CD4-positive, alpha-beta memory T cell (primary cell): ENCODE data around the gene FNDC3B. TPM values are rescaled to one million over a fixed set of nuclear protein-coding genes. Genes with fewer than 3 reads are reported as not detected.
"Not testable (repeated sequence)": the region's sequence is repeated elsewhere in the genome, so short reads cannot be mapped to it uniquely, and the experiment has no call there.

Experiments used
- CTCF ChIA-PET: fragments of 350-600 bp; sonication (Branson Sonifier 250); formaldehyde crosslinking; loops from one replicate; lab custom pipeline; 2021; ENCODE audit warnings: inconsistent platforms; ENCODE audit not compliant: partially characterized antibody; lab: Charles Lee
- POLR2A ChIA-PET: fragments of 350-600 bp; sonication (Branson Sonifier 250); formaldehyde crosslinking; loops from one replicate; lab custom pipeline; 2021; ENCODE audit not compliant: partially characterized antibody; lab: Charles Lee
- DNase-seq, 5 donors: peaks; one replicate each; pipeline versions ENCODE4 v3.0.0 to v3.0.0-alpha.2; 2020 to 2022; ENCODE audit warnings: mixed read lengths in 1 of 5
- H3K27ac ChIP-seq: one replicate; pipeline ENCODE4 v1.7.0; 2013; ENCODE audit warnings: low read depth, low read length
- H3K27me3 ChIP-seq: 2 replicates; pipeline ENCODE4 v1.7.0; 2013; ENCODE audit warnings: mild to moderate bottlenecking, low read length, moderate library complexity; ENCODE audit not compliant: insufficient read depth
- H3K36me3 ChIP-seq: 2 replicates; pipeline ENCODE4 v1.7.0; 2013; ENCODE audit warnings: mild to moderate bottlenecking, low read length, moderate library complexity; ENCODE audit not compliant: insufficient read depth
- H3K4me1 ChIP-seq: 2 replicates; pipeline ENCODE4 v1.7.0; 2013; ENCODE audit warnings: mild to moderate bottlenecking, low read length, moderate library complexity; ENCODE audit not compliant: insufficient read depth
- H3K4me3 ChIP-seq, 2 donors: one replicate each; pipeline ENCODE4 v1.7.0; 2013; ENCODE audit warnings: low read length in 2 of 2, mild to moderate bottlenecking in 1 of 2
- H3K9me3 ChIP-seq, 2 donors: one replicate each; pipeline ENCODE4 v1.7.0; 2013; ENCODE audit warnings: low read length in 2 of 2, control low read depth in 1 of 2; ENCODE audit not compliant: control insufficient read depth in 1 of 2
- H3K27ac Mint-ChIP-seq, 7 donors: one replicate each; pipeline ENCODE4 v1.8.0; 2020 to 2021; ENCODE audit warnings: mixed read lengths in 7 of 7, mild to moderate bottlenecking in 6 of 7, inconsistent platforms in 3 of 7, moderate library complexity in 3 of 7
- H3K27me3 Mint-ChIP-seq, 2 donors: one replicate each; pipeline ENCODE4 v1.8.0; 2020 to 2021; ENCODE audit warnings: mixed read lengths in 2 of 2
- H3K36me3 Mint-ChIP-seq, 2 donors: one replicate each; pipeline ENCODE4 v1.8.0; 2020 to 2021; ENCODE audit warnings: mixed read lengths in 2 of 2, inconsistent platforms in 1 of 2, mild to moderate bottlenecking in 1 of 2
- H3K4me1 Mint-ChIP-seq, 4 donors: one replicate each; pipeline ENCODE4 v1.8.0; 2020 to 2021; ENCODE audit warnings: mixed read lengths in 4 of 4, mild to moderate bottlenecking in 1 of 4
- H3K4me3 Mint-ChIP-seq, 8 donors: one replicate each; pipeline ENCODE4 v1.8.0; 2020 to 2021; ENCODE audit warnings: mixed read lengths in 8 of 8, mild to moderate bottlenecking in 7 of 8, moderate library complexity in 6 of 8, inconsistent platforms in 3 of 8
- H3K9me3 Mint-ChIP-seq, 8 donors: one replicate each; pipeline ENCODE4 v1.8.0; 2020 to 2021; ENCODE audit warnings: mixed read lengths in 8 of 8, mild to moderate bottlenecking in 5 of 8, inconsistent platforms in 3 of 8, moderate library complexity in 1 of 8
- intact Hi-C: fragments of 100-400 bp; cut with micrococcal nuclease; formaldehyde crosslinking; loops from one replicate; pipeline ENCODE4 v1.15.1; 2023
- polyA plus RNA-seq, 2 donors: library from polyadenylated mRNA; unstranded; fragments of 300-500 nt; fragmentation: Illumina TruSeq; gene quantifications; one replicate each; pipeline ENCODE4 v1.2.3, GENCODE V29; 2021
- total RNA-seq, 2 experiments: library from RNA; stranded (reverse); gene quantifications; one replicate each; pipeline ENCODE4 v1.2.3, GENCODE V29; 2021

The FNDC3B gene
- total RNA-seq, result 10 to 100 TPM; 18.0 to 18.2 TPM
- 10 to 100 TPM; 10.9 to 11.6 TPM for polyA plus RNA-seq

DNA sequence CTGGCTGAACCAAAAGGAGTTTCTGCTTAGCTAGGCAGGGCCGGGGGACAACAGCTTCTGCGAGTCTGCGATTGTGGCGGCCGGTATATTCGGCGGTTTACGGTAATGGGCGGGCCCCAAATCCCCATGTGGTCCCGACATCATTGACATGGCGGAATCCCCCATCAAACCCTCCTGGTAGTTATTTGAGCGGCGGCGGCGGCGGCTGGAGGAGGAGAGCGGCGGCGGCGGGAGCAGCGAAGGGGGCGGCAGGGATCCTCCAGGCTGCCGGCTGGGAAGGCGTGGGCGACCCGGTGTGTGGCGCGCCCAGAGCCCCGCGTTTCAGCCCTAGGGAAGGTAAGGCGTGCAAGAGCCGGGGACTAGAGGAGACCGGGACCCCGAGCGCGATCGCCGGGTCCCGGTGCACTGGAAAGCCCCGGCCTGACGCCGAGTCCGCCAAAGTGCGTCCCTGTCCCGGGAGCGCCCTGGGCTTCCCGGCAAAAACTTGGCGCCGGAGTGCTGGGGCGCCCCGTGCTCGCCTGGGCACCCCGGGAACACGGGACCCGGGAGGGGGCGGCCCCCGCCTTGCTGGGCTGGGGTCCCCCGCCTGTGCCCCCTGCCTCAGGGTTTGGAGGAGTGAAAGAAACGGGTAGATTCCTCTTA is at the start of gene FNDC3B:
FNDC3B (plus strand) TSS at position 143 of the 642 bp plus-strand sequence. CDS start 72,902 bp downstream, outside the sequence.
- peak within 1 kb of the TSS; percentile 94 to 99 (median 96) for H3K27ac Mint-ChIP-seq
- H3K27me3 Mint-ChIP-seq, result no peaks in the 10 kb centered on the region
- H3K4me3 Mint-ChIP-seq, result peak within 1 kb of the TSS; percentile 94 to 99 (median 97)
- peaks cover 0 to 5% of the 10 kb centered on the region in 2 donors for H3K36me3 Mint-ChIP-seq
- intact Hi-C loops, result loop anchor here (1.0 to 2.0 kb wide), 6 partner anchors 63 to 711 kb away; partner anchors contain the start of gene ECT2
- H3K4me1 Mint-ChIP-seq, result peaks cover 25 to 58% (median 37%) of the 10 kb centered on the region in 4 donors
- peak within 1 kb of the TSS; percentile 92 for H3K27ac ChIP-seq
- ChIA-PET CTCF (interaction anchor here (0.6 to 7.3 kb wide), 8 partner anchors 12 to 301 kb away, joined by 3 to 82 read pairs (median 8); no protein-coding TSS in a partner anchor), POLR2A (interaction anchor here (0.8 to 1.9 kb wide), 4 partner anchors 64 to 293 kb away, joined by 3 to 10 read pairs (median 3); no protein-coding TSS in a partner anchor)
- H3K9me3 Mint-ChIP-seq, result no peaks in the 10 kb centered on the region
- peak within 1 kb of the TSS; percentile 61 to 62 for H3K4me3 ChIP-seq
- H3K9me3 ChIP-seq, result no peaks in the 10 kb centered on the region
- H3K27me3 ChIP-seq, result no peaks in the 10 kb centered on the region
- peaks cover 29% of the 10 kb centered on the region for H3K4me1 ChIP-seq
- no peaks in the 10 kb centered on the region for H3K36me3 ChIP-seq
- DNase-seq, result peak; percentile 90 to 93 (median 91)

DNA sequence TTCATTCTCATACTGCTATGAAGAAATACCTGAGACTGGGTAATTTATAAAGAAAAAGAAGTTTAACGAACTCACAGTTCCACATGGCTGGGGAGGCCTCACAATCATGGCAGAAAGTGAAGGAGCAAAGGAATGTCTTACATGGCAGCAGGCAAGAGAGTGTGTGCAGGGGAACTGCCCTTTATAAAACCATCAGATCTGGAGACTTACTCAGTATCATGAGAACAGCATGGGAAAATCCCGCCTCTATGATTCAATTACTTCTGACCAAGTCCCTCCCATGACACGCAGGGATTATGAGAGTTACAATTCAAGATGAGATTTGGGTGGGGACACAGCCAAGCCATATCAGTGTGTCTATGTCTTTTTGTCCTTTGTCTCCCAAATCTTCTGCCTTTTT is 49.1 kb upstream of the FNDC3B start:
- H3K4me3 Mint-ChIP-seq, H3K4me1 Mint-ChIP-seq, H3K9me3 ChIP-seq, H3K9me3 Mint-ChIP-seq, POLR2A ChIA-PET, H3K27ac Mint-ChIP-seq, H3K36me3 ChIP-seq, H3K4me3 ChIP-seq, CTCF ChIA-PET, H3K27me3 ChIP-seq, H3K27ac ChIP-seq, H3K36me3 Mint-ChIP-seq, H3K4me1 ChIP-seq, DNase-seq, intact Hi-C loops: not testable (repeated sequence)
- peaks cover 11% of the 10 kb centered on the region in 2 donors for H3K27me3 Mint-ChIP-seq

DNA sequence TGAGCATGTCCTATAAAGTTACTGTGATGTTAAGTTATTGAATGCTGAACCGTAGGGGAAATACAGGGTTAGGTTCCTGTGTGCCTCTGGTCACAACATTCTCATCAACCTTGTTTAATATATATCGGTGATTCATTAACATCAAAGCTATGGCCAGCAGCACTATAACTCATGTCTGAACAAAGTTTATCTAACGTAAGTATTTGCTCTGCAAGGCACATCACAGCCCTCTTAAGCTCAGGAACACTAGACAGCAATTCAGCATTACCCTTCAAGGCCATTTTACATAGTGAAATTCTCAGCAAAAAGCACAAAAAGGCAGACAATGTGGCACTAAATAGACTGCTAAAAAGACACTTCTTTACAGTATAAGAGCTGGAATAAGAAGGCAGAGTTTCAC is 48.2 kb upstream of the FNDC3B start:
- Histone ChIP-seq H3K27ac (no peak overlapping the region), H3K36me3 (no peaks in the 10 kb centered on the region), H3K9me3 (no peaks in the 10 kb centered on the region), H3K4me1 (no peaks in the 10 kb centered on the region), H3K27me3 (no peaks in the 10 kb centered on the region), H3K4me3 (no peak overlapping the region)
- Mint-ChIP-seq H3K9me3 (peaks cover 0 to 4% (median under 1%) of the 10 kb centered on the region in 8 donors), H3K27me3 (peaks cover 9 to 12% of the 10 kb centered on the region in 2 donors), H3K4me1 (peaks cover 0 to 2% (median under 1%) of the 10 kb centered on the region in 4 donors), H3K4me3 (no peak overlapping the region), H3K36me3 (peaks cover 0 to 4% of the 10 kb centered on the region in 2 donors), H3K27ac (no peak overlapping the region)
- intact Hi-C loops, result no loop called here
- POLR2A ChIA-PET, result no interaction called here
- CTCF ChIA-PET, result no interaction called here
- no peak for DNase-seq

DNA sequence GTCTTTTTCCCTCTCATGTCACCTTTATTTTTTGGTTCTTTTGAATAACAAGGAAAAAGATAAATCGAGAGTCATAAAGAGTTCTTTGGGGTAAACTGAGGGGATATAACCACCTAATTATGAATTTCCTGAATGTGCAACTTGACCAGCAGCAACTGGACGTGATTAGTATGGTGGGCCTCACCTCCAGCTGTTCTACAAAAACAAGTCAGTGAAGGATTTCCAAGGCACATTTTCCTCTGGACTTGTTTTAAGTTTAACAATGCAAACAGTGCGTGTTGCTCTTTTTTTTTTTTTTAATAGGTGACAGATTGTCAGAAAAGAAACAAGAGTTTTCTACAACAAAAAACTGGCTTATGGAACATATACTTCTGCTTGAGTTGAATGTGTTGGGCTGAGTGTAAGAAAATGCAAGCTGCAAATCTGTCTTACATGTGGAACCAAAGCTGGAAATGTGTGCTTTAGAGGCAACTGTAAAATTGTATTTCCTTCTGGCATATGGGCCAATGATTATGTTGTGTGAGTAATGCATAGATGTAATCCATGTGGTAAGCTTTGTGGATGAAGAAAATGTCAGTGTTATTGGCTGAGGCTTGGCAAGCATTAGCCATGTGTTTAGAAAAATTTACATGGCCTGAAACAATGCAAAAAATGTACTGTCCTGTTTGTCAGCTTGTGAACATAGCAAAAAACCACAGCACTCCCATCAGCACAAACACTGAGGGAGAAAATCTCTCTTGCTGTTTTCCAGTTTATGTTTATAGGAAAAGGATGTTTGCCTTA is 44.5 kb upstream of the FNDC3B start:
- peaks cover 0 to 8% (median 5%) of the 10 kb centered on the region in 8 donors for H3K9me3 Mint-ChIP-seq
- H3K36me3 Mint-ChIP-seq, result peaks cover 1 to 4% of the 10 kb centered on the region in 2 donors
- H3K4me3 ChIP-seq, result no peak overlapping the region
- intact Hi-C loops, result no loop called here
- CTCF ChIA-PET, result no interaction called here
- H3K9me3 ChIP-seq, result no peaks in the 10 kb centered on the region
- DNase-seq, result no peak
- H3K27me3 Mint-ChIP-seq, result peaks cover 8% of the 10 kb centered on the region in 2 donors
- H3K27ac Mint-ChIP-seq, result no peak overlapping the region
- H3K27ac ChIP-seq, result no peak overlapping the region
- POLR2A ChIA-PET, result no interaction called here
- no peak overlapping the region for H3K4me3 Mint-ChIP-seq
- H3K27me3 ChIP-seq, result no peaks in the 10 kb centered on the region
- H3K36me3 ChIP-seq, result no peaks in the 10 kb centered on the region
- no peaks in the 10 kb centered on the region for H3K4me1 ChIP-seq
- no peaks in the 10 kb centered on the region for H3K4me1 Mint-ChIP-seq

DNA sequence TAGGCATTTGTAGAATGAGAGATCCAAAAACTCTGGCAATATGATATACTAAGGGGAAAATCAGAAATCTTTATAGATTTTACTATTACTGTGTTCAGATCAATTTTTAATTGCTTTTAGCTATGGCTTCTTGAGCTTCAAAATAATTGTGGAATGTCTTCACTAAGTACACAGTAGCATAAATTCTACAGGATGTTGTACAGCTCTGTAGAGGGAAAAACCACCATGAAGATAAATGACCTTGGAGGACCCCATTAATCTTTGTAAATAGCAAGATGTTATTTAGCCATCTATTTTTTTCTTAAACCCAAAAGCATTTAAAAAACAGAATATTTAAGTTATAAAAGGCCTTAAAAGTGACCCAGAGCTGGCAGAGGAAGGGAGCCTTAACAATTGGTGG is 43.9 kb upstream of the FNDC3B start:
- Mint-ChIP-seq H3K27me3 (peaks cover 8% of the 10 kb centered on the region in 2 donors), H3K4me1 (no peaks in the 10 kb centered on the region), H3K36me3 (peaks cover 1 to 4% of the 10 kb centered on the region in 2 donors), H3K9me3 (peaks cover 0 to 6% (median 5%) of the 10 kb centered on the region in 8 donors), H3K4me3 (no peak overlapping the region), H3K27ac (no peak overlapping the region)
- H3K4me1 ChIP-seq, result no peaks in the 10 kb centered on the region
- CTCF ChIA-PET, result no interaction called here
- intact Hi-C loops, result no loop called here
- H3K27me3 ChIP-seq, result no peaks in the 10 kb centered on the region
- DNase-seq, result no peak
- no peak overlapping the region for H3K27ac ChIP-seq
- no peaks in the 10 kb centered on the region for H3K9me3 ChIP-seq
- H3K4me3 ChIP-seq, result no peak overlapping the region
- no peaks in the 10 kb centered on the region for H3K36me3 ChIP-seq
- POLR2A ChIA-PET, result no interaction called here

DNA sequence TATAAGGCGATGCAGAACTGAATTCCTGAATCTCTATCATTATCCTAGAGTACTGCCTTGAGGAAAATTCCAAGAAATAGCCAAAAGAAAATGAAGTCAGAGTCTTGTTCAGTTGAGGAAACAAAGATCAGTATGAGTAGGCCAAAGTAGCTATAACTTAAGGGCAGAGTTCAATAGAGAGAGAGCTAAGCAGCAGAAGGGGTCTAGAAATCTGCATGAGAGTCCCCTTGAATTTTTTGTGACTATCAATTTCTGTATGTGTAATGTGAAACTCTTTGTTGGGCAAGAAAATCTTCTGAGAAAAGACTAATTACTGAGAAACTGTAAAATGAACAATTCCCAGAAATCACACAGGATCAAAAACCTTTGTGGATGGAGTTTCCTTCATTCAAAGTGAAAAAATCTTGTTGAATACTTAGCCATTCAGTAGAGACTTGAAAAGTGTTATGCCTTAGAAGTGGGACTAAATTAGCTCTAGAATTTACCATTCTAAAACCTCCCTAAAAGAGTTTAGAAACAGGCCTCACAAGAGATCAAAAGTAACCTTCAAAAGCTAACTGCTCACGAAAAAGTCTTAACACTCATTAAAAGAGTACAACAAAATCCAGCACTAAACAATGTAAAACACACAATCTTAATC is 43.1 kb upstream of the FNDC3B start:
- POLR2A ChIA-PET, result no interaction called here
- peaks cover 0 to 7% (median 6%) of the 10 kb centered on the region in 8 donors for H3K9me3 Mint-ChIP-seq
- no peaks in the 10 kb centered on the region for H3K4me1 ChIP-seq
- H3K27me3 Mint-ChIP-seq, result peaks cover 4% of the 10 kb centered on the region in 2 donors
- H3K36me3 ChIP-seq, result no peaks in the 10 kb centered on the region
- H3K9me3 ChIP-seq, result no peaks in the 10 kb centered on the region
- no peak overlapping the region for H3K27ac Mint-ChIP-seq
- H3K4me3 Mint-ChIP-seq, result no peak overlapping the region
- DNase-seq, result no peak
- H3K4me3 ChIP-seq, result no peak overlapping the region
- no peak overlapping the region for H3K27ac ChIP-seq
- CTCF ChIA-PET, result no interaction called here
- H3K36me3 Mint-ChIP-seq, result peaks cover 1 to 4% of the 10 kb centered on the region in 2 donors
- intact Hi-C loops, result no loop called here
- no peaks in the 10 kb centered on the region for H3K27me3 ChIP-seq
- no peaks in the 10 kb centered on the region for H3K4me1 Mint-ChIP-seq

DNA sequence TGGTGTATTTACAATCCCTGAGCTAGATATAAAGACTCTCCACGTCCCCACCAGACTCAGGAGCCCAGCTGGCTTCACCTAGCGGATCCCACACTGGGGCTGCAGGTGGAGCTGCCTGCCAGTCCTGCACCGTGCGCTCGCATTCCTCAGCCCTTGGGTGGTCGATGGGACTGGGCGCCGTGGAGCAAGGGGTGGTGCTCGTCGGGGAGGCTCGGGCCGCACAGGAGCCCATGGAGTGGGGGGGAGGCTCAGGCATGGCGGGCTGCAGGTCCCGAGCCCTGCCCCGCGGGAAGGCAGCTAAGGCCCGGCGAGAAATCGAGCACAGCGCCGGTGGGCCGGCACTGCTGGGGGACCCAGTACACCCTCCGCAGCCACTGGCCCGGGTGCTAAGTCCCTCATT is 40.6 kb upstream of the FNDC3B start:
- intact Hi-C loops, H3K27ac Mint-ChIP-seq, POLR2A ChIA-PET, H3K4me3 Mint-ChIP-seq, H3K4me3 ChIP-seq, H3K9me3 ChIP-seq, H3K27me3 Mint-ChIP-seq, H3K36me3 ChIP-seq, H3K4me1 Mint-ChIP-seq, DNase-seq, H3K27me3 ChIP-seq, H3K36me3 Mint-ChIP-seq, H3K27ac ChIP-seq, H3K4me1 ChIP-seq, CTCF ChIA-PET: not testable (repeated sequence)
- H3K9me3 Mint-ChIP-seq, result peaks cover 4 to 10% (median 7%) of the 10 kb centered on the region in 8 donors
